ENCODE measurements around the gene TRPM5.

TRPM5 gene

DNA sequence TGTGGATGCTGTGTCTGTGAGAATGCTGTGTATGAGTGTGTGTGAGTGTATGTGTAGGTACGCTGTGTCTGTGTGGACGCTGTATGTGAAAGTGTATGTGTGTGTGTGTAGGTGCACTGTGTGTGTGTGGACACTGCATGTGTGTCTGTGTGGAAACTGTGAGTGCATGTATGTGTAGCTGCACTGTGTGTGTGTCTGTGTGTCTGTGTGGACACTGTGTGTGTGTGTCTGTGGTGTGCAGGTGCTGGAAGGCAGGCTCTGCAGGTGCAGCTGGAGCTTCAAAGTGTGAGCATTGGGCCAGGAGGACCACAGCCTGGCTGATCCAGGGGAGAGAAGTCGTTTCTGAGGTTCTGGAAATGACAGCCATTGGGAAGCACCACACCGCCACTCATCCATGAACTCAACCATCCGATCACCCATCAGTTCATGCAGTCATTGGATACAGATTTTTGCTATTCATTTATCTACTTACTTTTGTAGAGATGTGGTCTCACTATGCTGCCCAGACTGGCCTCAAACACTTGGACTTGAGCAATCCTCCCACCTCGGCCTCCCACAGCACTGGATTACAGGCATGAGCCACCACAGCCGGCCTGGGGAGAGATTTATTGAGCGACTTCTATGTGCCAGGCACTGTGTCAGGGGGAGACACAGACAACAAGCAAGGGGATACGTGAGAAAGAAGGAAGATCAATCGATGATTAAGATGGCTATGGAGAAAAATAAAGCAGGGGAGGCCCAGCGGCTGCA lies 9.6 kb downstream of the TRPM5 start:
- Histone ChIP-seq H3K4me3 (ENCODE audit: low read depth, low read length) (no peak overlapping the region), H3K4me1 (ENCODE audit: control insufficient read depth, insufficient read depth, low read length, unreplicated experiment) (no peaks in the 10 kb centered on the region), H3K27me3 (ENCODE audit: insufficient read depth, low read length) (peaks cover 34% of the 10 kb centered on the region), H3K36me3 (ENCODE audit: insufficient read depth, low read length) (no peaks in the 10 kb centered on the region), H2AFZ (ENCODE audit: low read length, unreplicated experiment) (no peak overlapping the region), H3K27ac (ENCODE audit: low read depth, low read length) (no peak overlapping the region), H3K79me2 (ENCODE audit: control insufficient read depth, insufficient read depth, low read length, unreplicated experiment) (no peaks in the 10 kb centered on the region)

DNA sequence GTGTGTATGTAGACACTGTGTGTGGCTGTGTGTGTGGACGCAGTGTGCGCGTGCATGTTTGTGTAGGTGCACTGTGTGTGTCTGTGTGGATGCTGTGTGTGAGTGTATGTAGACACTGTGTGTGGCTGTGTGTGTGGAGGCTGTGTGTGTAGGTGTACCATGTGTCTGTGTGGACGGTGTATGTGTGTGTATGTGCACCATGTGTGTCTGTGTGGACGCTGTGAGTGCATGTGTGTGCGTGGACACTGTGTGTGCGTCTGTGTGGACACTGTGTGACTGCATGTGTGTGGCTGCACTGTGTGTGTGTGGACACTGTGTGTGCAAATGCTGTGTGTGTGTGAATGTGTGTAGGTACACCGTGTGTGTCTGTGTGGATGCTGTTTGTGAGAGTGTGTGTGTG lies 10.3 kb downstream of the TRPM5 start:
- Histone ChIP-seq H3K36me3 (ENCODE audit: insufficient read depth, low read length) (no peaks in the 10 kb centered on the region), H3K4me1 (ENCODE audit: control insufficient read depth, insufficient read depth, low read length, unreplicated experiment) (no peaks in the 10 kb centered on the region), H3K79me2 (ENCODE audit: control insufficient read depth, insufficient read depth, low read length, unreplicated experiment) (no peaks in the 10 kb centered on the region), H2AFZ (ENCODE audit: low read length, unreplicated experiment) (no peak overlapping the region), H3K27ac (ENCODE audit: low read depth, low read length) (no peak overlapping the region), H3K27me3 (ENCODE audit: insufficient read depth, low read length) (peaks cover 28% of the 10 kb centered on the region), H3K4me3 (ENCODE audit: low read depth, low read length) (no peak overlapping the region)

DNA sequence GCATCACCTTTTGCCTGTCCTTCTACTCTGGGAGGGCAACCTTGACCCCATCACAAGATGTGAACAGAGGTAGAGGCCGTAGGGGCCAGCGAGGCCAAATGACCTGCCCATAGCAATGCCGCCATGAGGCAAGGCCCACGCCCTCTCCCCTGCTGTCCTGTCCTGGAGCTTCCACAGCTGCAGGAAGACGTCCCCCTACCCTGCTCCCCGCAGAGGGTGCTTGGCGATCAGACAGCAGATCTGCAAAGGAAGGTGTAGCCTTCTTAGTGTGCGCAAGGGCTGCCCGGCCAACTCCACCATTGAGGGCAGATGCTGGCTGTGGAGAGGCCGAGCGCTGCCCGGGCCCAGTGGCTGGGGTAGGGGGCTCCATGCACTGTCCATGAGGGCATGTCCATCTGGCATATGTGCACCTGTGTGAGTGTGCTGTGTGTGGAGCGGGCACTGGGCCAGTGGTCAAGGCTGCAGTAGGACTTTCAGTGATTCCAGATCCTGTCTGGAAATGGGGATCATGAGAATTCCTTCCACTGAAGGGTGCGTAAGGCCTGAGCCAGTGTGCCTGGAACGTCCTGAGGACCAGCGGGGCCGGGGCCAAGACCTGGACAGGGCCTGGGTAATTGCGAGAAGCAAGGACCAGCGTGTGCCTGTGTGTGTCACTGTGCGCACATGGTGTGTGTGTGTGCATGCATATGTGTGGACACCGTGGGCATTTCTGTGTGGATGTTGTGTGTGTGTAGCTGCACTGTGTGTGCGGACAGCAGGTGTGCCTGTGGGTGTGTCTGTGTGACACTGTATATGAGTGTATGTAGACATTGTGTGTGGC lies 11.0 kb downstream of the TRPM5 start:
- Histone ChIP-seq H3K4me1 (ENCODE audit: control insufficient read depth, insufficient read depth, low read length, unreplicated experiment) (no peaks in the 10 kb centered on the region), H3K27me3 (ENCODE audit: insufficient read depth, low read length) (peaks cover 24% of the 10 kb centered on the region), H2AFZ (ENCODE audit: low read length, unreplicated experiment) (no peak overlapping the region), H3K36me3 (ENCODE audit: insufficient read depth, low read length) (no peaks in the 10 kb centered on the region), H3K4me3 (ENCODE audit: low read depth, low read length) (no peak overlapping the region), H3K79me2 (ENCODE audit: control insufficient read depth, insufficient read depth, low read length, unreplicated experiment) (no peaks in the 10 kb centered on the region), H3K27ac (ENCODE audit: low read depth, low read length) (no peak overlapping the region)

DNA sequence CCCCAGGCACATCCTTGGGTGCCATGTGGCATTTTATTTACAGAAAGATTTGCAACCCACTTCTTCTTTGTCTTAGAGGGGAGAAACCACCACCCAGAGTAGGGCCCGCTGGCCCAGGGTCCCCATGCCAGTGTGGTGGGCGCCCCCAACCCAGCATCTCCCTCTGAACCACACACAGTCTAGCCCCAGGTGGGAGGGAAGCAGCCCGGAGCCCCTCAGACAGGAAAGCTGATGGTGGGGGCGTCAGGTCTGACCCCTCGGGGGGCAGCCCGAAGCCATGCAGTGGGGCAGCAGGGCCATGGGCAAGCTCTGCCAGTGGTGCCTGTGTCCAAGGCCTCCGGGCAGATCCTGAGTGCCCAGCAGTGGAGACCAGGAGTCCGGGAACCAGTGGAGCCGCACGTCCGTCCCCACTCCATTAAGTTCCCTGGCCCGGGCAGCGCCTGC lies 11.7 kb downstream of the TRPM5 start:
- Histone ChIP-seq H3K4me1 (ENCODE audit: control insufficient read depth, insufficient read depth, low read length, unreplicated experiment) (no peaks in the 10 kb centered on the region), H3K79me2 (ENCODE audit: control insufficient read depth, insufficient read depth, low read length, unreplicated experiment) (no peaks in the 10 kb centered on the region), H2AFZ (ENCODE audit: low read length, unreplicated experiment) (no peak overlapping the region), H3K27me3 (ENCODE audit: insufficient read depth, low read length) (peaks cover 17% of the 10 kb centered on the region), H3K36me3 (ENCODE audit: insufficient read depth, low read length) (no peaks in the 10 kb centered on the region), H3K27ac (ENCODE audit: low read depth, low read length) (no peak overlapping the region), H3K4me3 (ENCODE audit: low read depth, low read length) (no peak overlapping the region)

DNA sequence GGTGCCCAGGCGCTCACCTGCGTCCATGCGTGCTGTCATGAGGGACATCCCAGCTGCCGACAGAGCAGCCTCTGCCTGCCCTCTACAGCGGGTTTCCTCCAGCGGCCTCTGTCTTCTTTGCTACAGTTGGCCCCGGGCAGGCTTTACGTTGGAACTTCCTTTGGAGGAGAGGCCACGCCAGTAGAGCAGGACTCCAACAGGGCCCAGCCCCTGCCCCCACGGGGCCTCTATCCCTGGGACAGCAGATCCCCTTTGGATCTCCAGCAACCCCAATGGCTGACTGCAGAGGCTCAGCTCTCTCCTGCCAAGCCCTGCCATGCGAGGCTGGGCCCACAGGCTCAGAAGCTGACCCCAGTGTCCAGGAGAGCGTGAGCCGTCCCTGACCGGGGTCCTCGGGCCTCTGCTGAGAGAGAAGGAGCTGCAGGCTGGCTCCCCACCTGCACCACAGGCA lies 12.1 kb downstream of the TRPM5 start:
- H3K4me1 ChIP-seq (ENCODE audit: control insufficient read depth, insufficient read depth, low read length, unreplicated experiment) = no peaks in the 10 kb centered on the region
- H3K27ac ChIP-seq (ENCODE audit: low read depth, low read length) = no peak overlapping the region
- H2AFZ ChIP-seq (ENCODE audit: low read length, unreplicated experiment) = no peak overlapping the region
- H3K79me2 ChIP-seq (ENCODE audit: control insufficient read depth, insufficient read depth, low read length, unreplicated experiment) = no peaks in the 10 kb centered on the region
- no peaks in the 10 kb centered on the region for H3K36me3 ChIP-seq (ENCODE audit: insufficient read depth, low read length)
- H3K27me3 ChIP-seq (ENCODE audit: insufficient read depth, low read length) = peaks cover 13% of the 10 kb centered on the region; the same call in 1 of the 2 replicates
- no peak overlapping the region for H3K4me3 ChIP-seq (ENCODE audit: low read depth, low read length)

DNA sequence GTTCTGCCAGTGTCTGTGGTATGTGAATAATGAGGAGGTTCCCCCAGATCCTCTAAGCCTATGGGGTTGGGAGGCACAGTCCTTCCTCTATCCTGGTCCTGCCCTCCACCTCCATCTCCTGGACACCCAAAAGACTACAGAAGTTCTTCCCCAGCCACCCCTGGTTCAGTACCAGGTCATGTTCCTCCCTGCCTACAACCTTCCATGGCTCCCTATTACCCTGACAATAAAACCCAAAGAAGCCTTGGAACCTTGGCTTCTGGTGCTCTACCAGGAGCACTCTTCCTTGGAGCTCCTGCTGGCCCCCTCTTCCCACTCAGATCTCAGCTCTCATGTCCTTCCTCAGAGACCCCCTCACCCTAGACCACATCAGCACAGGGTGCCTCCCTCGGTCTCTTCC lies 12.9 kb downstream of the TRPM5 start:
- Histone ChIP-seq H3K27me3 (ENCODE audit: insufficient read depth, low read length) (peaks cover 8% of the 10 kb centered on the region; the same call in 1 of the 2 replicates), H3K27ac (ENCODE audit: low read depth, low read length) (no peak overlapping the region), H2AFZ (ENCODE audit: low read length, unreplicated experiment) (no peak overlapping the region), H3K36me3 (ENCODE audit: insufficient read depth, low read length) (no peaks in the 10 kb centered on the region), H3K4me1 (ENCODE audit: control insufficient read depth, insufficient read depth, low read length, unreplicated experiment) (no peaks in the 10 kb centered on the region), H3K4me3 (ENCODE audit: low read depth, low read length) (no peak overlapping the region), H3K79me2 (ENCODE audit: control insufficient read depth, insufficient read depth, low read length, unreplicated experiment) (no peaks in the 10 kb centered on the region)

DNA sequence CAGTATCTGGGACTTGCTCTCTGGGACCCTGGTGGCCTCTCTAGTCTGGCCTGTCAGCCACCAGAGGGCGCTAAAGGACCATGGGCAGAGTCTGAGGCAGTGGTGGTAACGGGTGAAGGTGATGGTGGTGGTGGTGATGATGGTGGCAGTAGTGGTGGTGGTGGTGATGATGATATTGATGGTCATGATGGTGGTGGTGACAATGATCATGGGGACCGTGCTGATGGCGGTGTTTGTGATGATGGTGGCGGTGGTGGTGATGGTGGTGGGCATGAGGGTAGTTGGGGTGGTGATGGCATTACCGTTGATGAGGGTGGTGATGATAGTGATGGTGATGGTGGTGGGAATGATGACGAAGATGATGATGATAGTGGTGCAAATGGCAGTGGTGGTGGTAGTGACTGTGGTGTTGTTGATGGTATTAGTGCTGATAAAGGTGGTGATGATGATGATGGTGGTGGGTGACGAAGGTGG lies 16.0 kb downstream of the TRPM5 start:
- no peak overlapping the region for H3K27ac ChIP-seq (ENCODE audit: low read depth, low read length)
- H2AFZ ChIP-seq (ENCODE audit: low read length, unreplicated experiment) = no peak overlapping the region
- H3K79me2 ChIP-seq (ENCODE audit: control insufficient read depth, insufficient read depth, low read length, unreplicated experiment) = no peaks in the 10 kb centered on the region
- H3K27me3 ChIP-seq (ENCODE audit: insufficient read depth, low read length) = no peaks in the 10 kb centered on the region
- no peaks in the 10 kb centered on the region for H3K36me3 ChIP-seq (ENCODE audit: insufficient read depth, low read length)
- no peak overlapping the region for H3K4me3 ChIP-seq (ENCODE audit: low read depth, low read length)
- no peaks in the 10 kb centered on the region for H3K4me1 ChIP-seq (ENCODE audit: control insufficient read depth, insufficient read depth, low read length, unreplicated experiment)

DNA sequence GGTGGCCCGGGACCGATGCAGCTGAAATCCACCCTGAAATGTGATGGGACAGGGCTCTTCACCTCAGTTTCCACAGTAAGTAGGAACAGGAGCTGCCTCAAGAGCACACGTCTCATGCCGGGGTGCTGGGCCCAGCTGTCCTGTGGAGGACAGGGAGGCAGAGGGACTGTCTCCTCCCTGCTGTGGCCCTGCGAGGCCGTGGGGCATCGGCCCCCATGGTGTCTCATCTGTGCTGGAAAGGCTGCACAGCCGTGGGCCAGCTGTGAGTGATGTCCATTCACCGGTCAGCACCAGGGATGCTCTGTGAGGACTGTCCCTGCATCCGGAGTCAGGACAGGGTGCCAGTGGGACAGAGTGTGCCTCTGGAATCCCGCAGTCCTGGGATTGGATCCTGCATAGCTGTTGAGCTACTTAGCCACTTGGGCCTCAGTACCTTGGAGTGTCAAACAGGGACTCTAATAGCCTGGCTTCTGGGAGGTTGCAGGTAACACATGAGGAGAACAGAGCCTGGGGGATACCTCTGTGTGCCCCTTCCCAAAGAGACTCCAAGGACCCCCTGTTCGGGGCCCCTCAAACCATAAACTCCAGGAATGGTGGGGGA lies 16.5 kb downstream of the TRPM5 start:
- Histone ChIP-seq H3K79me2 (ENCODE audit: control insufficient read depth, insufficient read depth, low read length, unreplicated experiment) (no peaks in the 10 kb centered on the region), H3K4me3 (ENCODE audit: low read depth, low read length) (no peak overlapping the region), H2AFZ (ENCODE audit: low read length, unreplicated experiment) (no peak overlapping the region), H3K27ac (ENCODE audit: low read depth, low read length) (no peak overlapping the region), H3K27me3 (ENCODE audit: insufficient read depth, low read length) (no peaks in the 10 kb centered on the region), H3K4me1 (ENCODE audit: control insufficient read depth, insufficient read depth, low read length, unreplicated experiment) (no peaks in the 10 kb centered on the region), H3K36me3 (ENCODE audit: insufficient read depth, low read length) (no peaks in the 10 kb centered on the region)

DNA sequence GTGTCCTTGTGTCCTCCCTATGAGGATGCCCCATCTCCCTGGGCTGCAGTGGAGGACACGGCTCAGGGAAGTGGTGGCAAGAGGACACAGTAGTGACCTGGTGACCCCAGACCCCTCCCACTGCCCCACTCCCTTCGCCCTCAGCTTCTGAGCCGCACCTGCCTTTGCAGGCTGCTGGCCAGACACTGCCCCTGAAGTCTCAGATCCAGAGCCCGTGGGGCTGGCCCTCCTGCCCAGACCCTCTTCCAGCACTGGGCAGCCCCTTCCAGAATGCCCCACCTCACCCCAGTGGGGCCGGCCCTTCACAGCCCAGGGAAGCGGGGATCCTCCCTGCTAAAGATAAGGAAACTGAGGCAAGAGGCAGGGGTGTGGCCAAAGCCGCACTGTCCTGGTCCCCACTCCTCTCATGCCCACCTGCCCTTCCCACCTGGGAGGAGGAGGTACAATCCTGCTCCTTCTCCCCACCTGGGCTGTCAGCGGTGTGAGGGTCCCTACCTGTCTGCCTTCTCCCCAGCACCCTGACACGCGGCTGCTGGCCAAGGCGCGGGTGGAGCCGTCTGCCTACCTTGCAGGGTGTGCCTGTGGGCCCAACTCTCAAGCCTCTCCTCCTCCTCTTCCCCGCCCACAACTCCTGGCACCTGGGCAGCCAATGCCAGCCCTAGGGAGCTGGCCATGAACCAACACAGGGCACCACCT lies 17.3 kb downstream of the TRPM5 start:
- Histone ChIP-seq H3K36me3 (ENCODE audit: insufficient read depth, low read length) (no peaks in the 10 kb centered on the region), H3K4me3 (ENCODE audit: low read depth, low read length) (no peak overlapping the region), H2AFZ (ENCODE audit: low read length, unreplicated experiment) (no peak overlapping the region), H3K27me3 (ENCODE audit: insufficient read depth, low read length) (no peaks in the 10 kb centered on the region), H3K4me1 (ENCODE audit: control insufficient read depth, insufficient read depth, low read length, unreplicated experiment) (no peaks in the 10 kb centered on the region), H3K27ac (ENCODE audit: low read depth, low read length) (no peak overlapping the region), H3K79me2 (ENCODE audit: control insufficient read depth, insufficient read depth, low read length, unreplicated experiment) (no peaks in the 10 kb centered on the region)

DNA sequence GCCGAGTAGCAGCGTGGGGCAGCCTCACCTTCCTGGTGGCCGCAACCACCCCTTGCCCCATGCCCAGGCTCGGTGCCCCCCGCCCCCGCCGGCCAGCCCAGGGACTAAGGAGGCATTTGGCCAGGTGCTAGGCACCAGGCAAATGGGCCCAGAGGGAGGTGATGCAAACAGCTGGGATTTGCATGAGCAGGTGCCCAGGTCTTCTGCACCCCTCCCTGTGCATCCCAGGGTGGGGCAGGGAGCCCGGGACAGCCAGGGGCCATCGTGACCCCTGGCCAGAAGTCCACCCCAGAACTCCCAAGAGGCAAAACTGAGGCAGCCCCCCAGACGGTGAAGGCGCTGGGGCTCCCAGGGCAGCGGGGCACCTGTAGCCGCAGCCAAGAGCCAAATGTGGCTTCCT lies 18.1 kb downstream of the TRPM5 start:
- no peaks in the 10 kb centered on the region for H3K36me3 ChIP-seq (ENCODE audit: insufficient read depth, low read length)
- H3K27me3 ChIP-seq (ENCODE audit: insufficient read depth, low read length) = no peaks in the 10 kb centered on the region
- H3K4me1 ChIP-seq (ENCODE audit: control insufficient read depth, insufficient read depth, low read length, unreplicated experiment) = no peaks in the 10 kb centered on the region
- H3K79me2 ChIP-seq (ENCODE audit: control insufficient read depth, insufficient read depth, low read length, unreplicated experiment) = no peaks in the 10 kb centered on the region
- H3K4me3 ChIP-seq (ENCODE audit: low read depth, low read length) = no peak overlapping the region
- H3K27ac ChIP-seq (ENCODE audit: low read depth, low read length) = no peak overlapping the region
- H2AFZ ChIP-seq (ENCODE audit: low read length, unreplicated experiment) = no peak overlapping the region

Data from ACC112 (cell line).